Activated gamma-delta T cell treated with anti-CD3 and anti-CD28 coated beads, Interleukin-2, amount 50 U/mL, for 16 hours (primary cell): ENCODE measurements around the gene POMT1.
A peak's percentile ranks its signal among the peaks of the same experiment; 100 is the strongest.
"Not testable (repeated sequence)": the region's sequence is repeated elsewhere in the genome, so short reads cannot be mapped to it uniquely, and the experiment has no call there.

ENCODE experiments used
- DNase-seq: peaks from one replicate; pipeline ENCODE4 v3.0.0-alpha.2; 2020; ENCODE audit warnings: low read depth

Gene POMT1

GRCh38 chr9:131524665-131525315 lies 22.1 kb downstream of the POMT1 start:
- no peak for DNase-seq

GRCh38 chr9:131525643-131526565 lies 23.2 kb downstream of the POMT1 start:
- DNase-seq, result no peak

GRCh38 chr9:131528186-131528585 lies 25.5 kb downstream of the POMT1 start:
- no peak for DNase-seq

GRCh38 chr9:131528886-131529505 lies 26.3 kb downstream of the POMT1 start:
- no peak for DNase-seq

- DNase-seq, result no peak
Measured at GRCh38 chr9:131529597-131530545, 27.2 kb downstream of the POMT1 start.

- DNase-seq, result no peak
Measured at GRCh38 chr9:131530546-131530919, 27.8 kb downstream of the POMT1 start.

- peak; percentile 47 for DNase-seq
Measured at GRCh38 chr9:131530920-131531832, 28.5 kb downstream of the POMT1 start, which contains the start of gene UCK1. UCK1 (minus strand) TSS chr9:131531263; CDS start chr9:131531174, 89 bp downstream.

- no peak for DNase-seq
Measured at GRCh38 chr9:131534721-131535237, 32.1 kb downstream of the POMT1 start.

- no peak for DNase-seq
Measured at GRCh38 chr9:131537946-131538345, 35.2 kb downstream of the POMT1 start.

GRCh38 chr9:131539223-131539923 lies 36.7 kb downstream of the POMT1 start:
- DNase-seq, result no peak

- DNase-seq, result no peak
Measured at GRCh38 chr9:131543141-131543540, 40.4 kb downstream of the POMT1 start.

- no peak for DNase-seq
Measured at GRCh38 chr9:131545003-131545785, 42.5 kb downstream of the POMT1 start, which contains the start of gene PRRT1B. PRRT1B (plus strand) TSS chr9:131545523; CDS start chr9:131545616, 93 bp downstream.

GRCh38 chr9:131545786-131546335 lies 43.1 kb downstream of the POMT1 start:
- no peak for DNase-seq

GRCh38 chr9:131546336-131547084 lies 43.8 kb downstream of the POMT1 start:
- no peak for DNase-seq

GRCh38 chr9:131549186-131549585 lies 46.5 kb downstream of the POMT1 start:
- not testable (repeated sequence) for DNase-seq

GRCh38 chr9:131550465-131550864 lies 47.7 kb downstream of the POMT1 start:
- not testable (repeated sequence) for DNase-seq

GRCh38 chr9:131552030-131552429 lies 49.3 kb downstream of the POMT1 start:
- no peak for DNase-seq
